CD8-positive, alpha-beta memory T cell (primary cell): ENCODE results near the gene AK1. TPM values are rescaled to one million over a fixed set of nuclear protein-coding genes. Genes with fewer than 3 reads are reported as not detected.
A peak's percentile ranks its signal among the peaks of the same experiment; 100 is the strongest.

Source experiments
- CTCF ChIA-PET: fragments of 350-600 bp; sonication (Branson Sonifier 250); formaldehyde crosslinking; loops from one replicate; lab custom pipeline; 2021; ENCODE audit warnings: antibody characterized with exemption; lab: Charles Lee
- POLR2A ChIA-PET: fragments of 350-600 bp; sonication (Branson Sonifier 250); formaldehyde crosslinking; loops from one replicate; lab custom pipeline; 2021; ENCODE audit warnings: antibody characterized with exemption; lab: Charles Lee
- DNase-seq, 5 donors: peaks; one replicate each; pipeline versions ENCODE4 v3.0.0 to v3.0.0-alpha.2; 2020 to 2022; ENCODE audit warnings: mixed read lengths in 1 of 5
- H3K27ac ChIP-seq: one replicate; pipeline ENCODE4 v1.7.0; 2013; ENCODE audit warnings: low read depth, mild to moderate bottlenecking, low read length, moderate library complexity
- H3K27me3 ChIP-seq: 2 replicates; pipeline ENCODE4 v1.7.0; 2013; ENCODE audit warnings: low read length, mild to moderate bottlenecking; ENCODE audit not compliant: insufficient read depth, poor library complexity, severe bottlenecking
- H3K36me3 ChIP-seq: 2 replicates; pipeline ENCODE4 v1.7.0; 2013; ENCODE audit warnings: mild to moderate bottlenecking, low read length, moderate library complexity; ENCODE audit not compliant: insufficient read depth
- H3K4me1 ChIP-seq: 2 replicates; pipeline ENCODE4 v1.7.0; 2013; ENCODE audit warnings: mild to moderate bottlenecking, low read length, moderate library complexity; ENCODE audit not compliant: insufficient read depth
- H3K4me3 ChIP-seq: 2 replicates; pipeline ENCODE4 v1.7.0; 2013; ENCODE audit warnings: mild to moderate bottlenecking, low read length
- H3K9me3 ChIP-seq: 2 replicates; pipeline ENCODE4 v1.7.0; 2013; ENCODE audit warnings: mild to moderate bottlenecking, low read length
- H3K27ac Mint-ChIP-seq, 8 donors: one replicate each; pipeline ENCODE4 v1.8.0; 2020 to 2021; ENCODE audit warnings: mixed read lengths in 8 of 8, mild to moderate bottlenecking in 6 of 8, inconsistent platforms in 3 of 8, moderate library complexity in 3 of 8
- H3K27me3 Mint-ChIP-seq, 2 donors: one replicate each; pipeline ENCODE4 v1.8.0; 2020 to 2021; ENCODE audit warnings: mixed read lengths in 2 of 2, mild to moderate bottlenecking in 1 of 2, moderate library complexity in 1 of 2
- H3K36me3 Mint-ChIP-seq, 3 donors: one replicate each; pipeline ENCODE4 v1.8.0; 2020 to 2021; ENCODE audit warnings: mixed read lengths in 3 of 3, inconsistent platforms in 1 of 3, mild to moderate bottlenecking in 1 of 3
- H3K4me1 Mint-ChIP-seq, 3 donors: one replicate each; pipeline ENCODE4 v1.8.0; 2020 to 2021; ENCODE audit warnings: mixed read lengths in 3 of 3, inconsistent platforms in 1 of 3, mild to moderate bottlenecking in 1 of 3
- H3K4me3 Mint-ChIP-seq, 7 donors: one replicate each; pipeline ENCODE4 v1.8.0; 2020 to 2021; ENCODE audit warnings: mixed read lengths in 7 of 7, mild to moderate bottlenecking in 6 of 7, moderate library complexity in 4 of 7, inconsistent platforms in 2 of 7
- H3K9me3 Mint-ChIP-seq, 5 donors: one replicate each; pipeline ENCODE4 v1.8.0; 2020 to 2022; ENCODE audit warnings: mixed read lengths in 5 of 5, mild to moderate bottlenecking in 3 of 5, moderate library complexity in 2 of 5, inconsistent platforms in 1 of 5
- polyA plus RNA-seq: library from polyadenylated mRNA; unstranded; fragments of 300-500 nt; fragmentation: Illumina TruSeq; gene quantifications from one replicate; pipeline ENCODE4 v1.2.3, GENCODE V29; 2021
- total RNA-seq, 2 experiments: library from RNA; stranded (reverse); gene quantifications; one replicate each; pipeline ENCODE4 v1.2.3, GENCODE V29; 2021

Gene AK1
- total and polyA plus RNA-seq, 3 experiments from 2014 or later = 0.23 to 20.0 (median 15.8) TPM

- H3K4me3 ChIP-seq = no peak overlapping the region
- CTCF ChIA-PET = no interaction called here
- Mint-ChIP-seq H3K4me1 (peaks cover 48 to 56% (median 52%) of the 10 kb centered on the region in 3 donors), H3K27me3 (peaks cover 0 to 7% of the 10 kb centered on the region in 2 donors), H3K27ac (peak overlapping the region; percentile 73 to 100 (median 100)), H3K9me3 (no peaks in the 10 kb centered on the region), H3K36me3 (peaks cover 5 to 68% (median 6%) of the 10 kb centered on the region in 3 donors), H3K4me3 (peak overlapping the region in 1 of 7 donors; percentile 37)
- DNase-seq = peak in 1 of 5 donors; percentile 47
- POLR2A ChIA-PET = interaction anchor here (0.8 kb wide), 1 partner anchor 132 kb away, joined by 6 read pairs; no protein-coding TSS in a partner anchor
- H3K9me3 ChIP-seq = no peaks in the 10 kb centered on the region
- H3K36me3 ChIP-seq = peaks cover 9% of the 10 kb centered on the region
- no peaks in the 10 kb centered on the region for H3K27me3 ChIP-seq
- peaks cover 38% of the 10 kb centered on the region for H3K4me1 ChIP-seq
- H3K27ac ChIP-seq = no peak overlapping the region
Observed at GRCh38 chr9:127907867-127908659, 30.6 kb upstream of the AK1 start.

- H3K4me3 Mint-ChIP-seq = peak overlapping the region; percentile 88 to 99 (median 93)
- Histone ChIP-seq H3K27me3 (no peaks in the 10 kb centered on the region), H3K27ac (peak overlapping the region; percentile 85), H3K4me3 (peak overlapping the region; percentile 65), H3K36me3 (peaks cover 9% of the 10 kb centered on the region), H3K9me3 (no peaks in the 10 kb centered on the region), H3K4me1 (peaks cover 44% of the 10 kb centered on the region)
- peaks cover 1 to 50% (median 3%) of the 10 kb centered on the region in 3 donors for H3K36me3 Mint-ChIP-seq
- peaks cover 0 to 3% of the 10 kb centered on the region in 2 donors for H3K27me3 Mint-ChIP-seq
- DNase-seq = peak; percentile 68 to 87 (median 81)
- CTCF ChIA-PET = interaction anchor here (0.7 to 2.3 kb wide), 10 partner anchors 10 to 171 kb away, joined by 3 to 20 read pairs (median 3); partner anchors contain the start of genes CDK9, ST6GALNAC4 and TOR2A
- H3K9me3 Mint-ChIP-seq = no peaks in the 10 kb centered on the region
- POLR2A ChIA-PET = interaction anchor here (0.5 to 2.2 kb wide), 10 partner anchors 8 to 191 kb away, joined by 3 to 14 read pairs (median 5); partner anchors contain the start of genes CDK9, PTRH1 and ST6GALNAC4
- peaks cover 48 to 56% (median 52%) of the 10 kb centered on the region in 3 donors for H3K4me1 Mint-ChIP-seq
- H3K27ac Mint-ChIP-seq = peak overlapping the region; percentile 96 to 100 (median 100)
Observed at GRCh38 chr9:127905788-127906191, 28.3 kb upstream of the AK1 start.

- H3K27ac Mint-ChIP-seq = peak overlapping the region; percentile 96 to 100 (median 100)
- H3K4me1 ChIP-seq = peaks cover 45% of the 10 kb centered on the region
- peak overlapping the region; percentile 85 for H3K27ac ChIP-seq
- DNase-seq = peak; percentile 59 to 81 (median 73)
- peaks cover 0 to 3% of the 10 kb centered on the region in 2 donors for H3K27me3 Mint-ChIP-seq
- H3K4me3 Mint-ChIP-seq = peak overlapping the region; percentile 88 to 99 (median 93)
- H3K27me3 ChIP-seq = no peaks in the 10 kb centered on the region
- peaks cover 3% of the 10 kb centered on the region for H3K36me3 ChIP-seq
- peaks cover 0 to 44% (median 0%) of the 10 kb centered on the region in 3 donors for H3K36me3 Mint-ChIP-seq
- no peaks in the 10 kb centered on the region for H3K9me3 Mint-ChIP-seq
- H3K4me1 Mint-ChIP-seq = peaks cover 45 to 54% (median 48%) of the 10 kb centered on the region in 3 donors
- CTCF ChIA-PET = interaction anchor here (1.0 to 2.3 kb wide), 4 partner anchors 16 to 119 kb away, joined by 3 to 20 read pairs (median 5); partner anchors contain the start of gene CDK9
- no peaks in the 10 kb centered on the region for H3K9me3 ChIP-seq
- peak overlapping the region; percentile 65 for H3K4me3 ChIP-seq
- POLR2A ChIA-PET = interaction anchor here (0.5 to 2.9 kb wide), 8 partner anchors 8 to 190 kb away, joined by 3 to 14 read pairs (median 4); partner anchors contain the start of genes CDK9, PTRH1 and ST6GALNAC4
Observed at GRCh38 chr9:127905004-127905728, 27.7 kb upstream of the AK1 start.

- peaks cover 0 to 45% (median 0%) of the 10 kb centered on the region in 3 donors for H3K36me3 Mint-ChIP-seq
- H3K4me1 ChIP-seq = peaks cover 50% of the 10 kb centered on the region
- peak overlapping the region; percentile 88 to 99 (median 93) for H3K4me3 Mint-ChIP-seq
- peaks cover 0 to 3% of the 10 kb centered on the region in 2 donors for H3K27me3 Mint-ChIP-seq
- H3K27ac ChIP-seq = peak overlapping the region; percentile 85
- no peaks in the 10 kb centered on the region for H3K9me3 Mint-ChIP-seq
- peaks cover 48 to 60% (median 50%) of the 10 kb centered on the region in 3 donors for H3K4me1 Mint-ChIP-seq
- peak overlapping the region; percentile 65 for H3K4me3 ChIP-seq
- H3K9me3 ChIP-seq = no peaks in the 10 kb centered on the region
- H3K36me3 ChIP-seq = no peaks in the 10 kb centered on the region
- POLR2A ChIA-PET = interaction anchor here (0.5 to 2.9 kb wide), 3 partner anchors 8 to 119 kb away, joined by 3 to 9 read pairs (median 4); partner anchors contain the start of gene CDK9
- peak overlapping the region; percentile 96 to 100 (median 100) for H3K27ac Mint-ChIP-seq
- CTCF ChIA-PET = interaction anchor here (1.0 to 1.4 kb wide), 3 partner anchors 17 to 40 kb away, joined by 3 to 7 read pairs (median 4); no protein-coding TSS in a partner anchor
- peak in 1 of 5 donors; percentile 54 for DNase-seq
- no peaks in the 10 kb centered on the region for H3K27me3 ChIP-seq
Observed at GRCh38 chr9:127904561-127905003, 27.1 kb upstream of the AK1 start.

- no peaks in the 10 kb centered on the region for H3K27me3 ChIP-seq
- H3K27ac ChIP-seq = peak overlapping the region; percentile 85
- peaks cover 50% of the 10 kb centered on the region for H3K4me1 ChIP-seq
- H3K9me3 ChIP-seq = no peaks in the 10 kb centered on the region
- H3K4me1 Mint-ChIP-seq = peaks cover 48 to 60% (median 50%) of the 10 kb centered on the region in 3 donors
- H3K36me3 ChIP-seq = no peaks in the 10 kb centered on the region
- POLR2A ChIA-PET = interaction anchor here (0.7 to 2.9 kb wide), 3 partner anchors 13 to 118 kb away, joined by 4 to 9 read pairs (median 6); partner anchors contain the start of genes CDK9 and ST6GALNAC4
- H3K27ac Mint-ChIP-seq = peak overlapping the region; percentile 96 to 100 (median 100)
- H3K27me3 Mint-ChIP-seq = peaks cover 0 to 3% of the 10 kb centered on the region in 2 donors
- DNase-seq = peak; percentile 61 to 83 (median 62)
- no peaks in the 10 kb centered on the region for H3K9me3 Mint-ChIP-seq
- H3K4me3 ChIP-seq = peak overlapping the region; percentile 65
- CTCF ChIA-PET = interaction anchor here (1.0 to 1.4 kb wide), 4 partner anchors 18 to 39 kb away, joined by 3 to 7 read pairs (median 4); no protein-coding TSS in a partner anchor
- peak overlapping the region; percentile 88 to 99 (median 93) for H3K4me3 Mint-ChIP-seq
- H3K36me3 Mint-ChIP-seq = peaks cover 0 to 41% (median 0%) of the 10 kb centered on the region in 3 donors
Observed at GRCh38 chr9:127903557-127904475, 26.3 kb upstream of the AK1 start.

DNA sequence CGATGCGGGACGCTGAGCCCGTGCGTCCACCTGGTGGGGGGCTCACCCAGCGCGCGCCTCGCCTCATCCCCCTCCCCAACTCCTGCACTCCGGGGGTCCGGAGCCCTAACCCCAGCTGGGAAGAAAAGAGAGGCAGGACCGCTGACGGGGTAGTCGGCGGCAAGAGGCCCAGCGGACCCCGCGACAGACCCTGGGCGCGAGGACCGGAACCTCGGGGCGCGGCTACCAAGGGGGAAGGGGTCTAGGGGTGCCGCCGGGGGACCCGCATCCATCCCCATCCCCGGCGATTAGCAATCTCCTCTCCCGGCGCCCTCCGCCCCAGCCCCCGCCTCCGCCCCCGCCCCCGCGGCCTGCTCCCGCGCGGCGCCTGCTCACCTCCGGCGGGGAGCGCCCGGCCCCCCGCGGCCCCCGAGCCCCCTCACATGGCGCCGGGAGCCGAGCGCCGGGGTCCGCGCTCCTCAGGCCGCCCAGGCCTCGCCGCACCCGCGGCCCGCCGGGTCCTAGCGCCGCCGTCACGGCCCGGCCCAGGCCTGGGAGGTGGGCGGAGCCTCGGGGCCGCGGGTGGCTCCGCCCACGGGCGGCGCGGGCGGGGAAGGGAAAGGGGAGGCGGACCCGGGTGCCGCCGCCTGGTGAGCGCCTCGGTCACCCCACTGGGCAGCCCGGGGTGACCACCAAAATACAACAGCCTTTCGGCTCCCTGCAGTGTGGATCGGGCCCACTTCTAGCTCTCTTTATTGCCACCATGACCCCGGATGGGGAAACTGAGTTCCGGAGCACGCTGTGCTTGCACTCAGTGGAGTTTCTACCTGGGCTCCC is 21.9 kb upstream of the AK1 start, which contains the start of gene ST6GALNAC6:
Gene ST6GALNAC6, minus strand, starts transcription at position 476 of the 816 bp plus-strand sequence. CDS start 1,622 bp downstream, outside the sequence.
- peak within 1 kb of the TSS; percentile 47 for H3K27ac ChIP-seq
- Mint-ChIP-seq H3K27ac (peak within 1 kb of the TSS; percentile 70 to 97 (median 91)), H3K9me3 (no peaks in the 10 kb centered on the region), H3K4me1 (peaks cover 42 to 71% (median 49%) of the 10 kb centered on the region in 3 donors), H3K36me3 (peaks cover 18 to 41% (median 20%) of the 10 kb centered on the region in 3 donors), H3K27me3 (no peaks in the 10 kb centered on the region), H3K4me3 (peak within 1 kb of the TSS; percentile 83 to 91 (median 89))
- H3K4me3 ChIP-seq = peak within 1 kb of the TSS; percentile 55
- POLR2A ChIA-PET = interaction anchor here (0.9 to 1.5 kb wide), 3 partner anchors 17 to 128 kb away, joined by 3 to 7 read pairs (median 5); partner anchors contain the start of gene ST6GALNAC4
- DNase-seq = peak; percentile 63 to 73 (median 67)
- H3K27me3 ChIP-seq = no peaks in the 10 kb centered on the region
- H3K4me1 ChIP-seq = peaks cover 44% of the 10 kb centered on the region
- H3K36me3 ChIP-seq = peaks cover 17% of the 10 kb centered on the region
- CTCF ChIA-PET = interaction anchor here (0.6 to 1.6 kb wide), 7 partner anchors 9 to 164 kb away, joined by 3 to 7 read pairs (median 4); partner anchors contain the start of genes ST6GALNAC4 and TOR2A
- no peaks in the 10 kb centered on the region for H3K9me3 ChIP-seq
